Sigmoid colon (tissue), 7 donors: ENCODE measurements around the gene PPP6R3. TPM values are rescaled to one million over a fixed set of nuclear protein-coding genes. Genes with fewer than 3 reads are reported as not detected.

ENCODE experiments used
- DNase-seq: peaks from one replicate; pipeline ENCODE4 v3.0.0-alpha.2; 2019
- H3K27ac ChIP-seq, 4 donors: fragments of 200-600 bp; sonication (generic); one replicate each; pipeline ENCODE4 v1.5.1; 2016 to 2019; ENCODE audit warnings: mild to moderate bottlenecking in 1 of 4
- H3K27me3 ChIP-seq, 3 donors: fragments of 200-600 bp; sonication (generic); one replicate each; pipeline ENCODE4 v1.5.1; 2019; ENCODE audit warnings: mild to moderate bottlenecking in 1 of 3
- H3K36me3 ChIP-seq, 4 donors: fragments of 200-600 bp; sonication (generic); one replicate each; pipeline ENCODE4 v1.5.1; 2016 to 2019
- H3K4me1 ChIP-seq, 4 donors: fragments of 200-600 bp; sonication (generic); one replicate each; pipeline ENCODE4 v1.5.1; 2017 to 2019
- H3K4me3 ChIP-seq, 4 donors: fragments of 200-600 bp; sonication (generic); one replicate each; pipeline ENCODE4 v1.5.1; 2017 to 2019; ENCODE audit warnings: mild to moderate bottlenecking in 2 of 4, moderate library complexity in 1 of 4
- H3K9me3 ChIP-seq, 4 donors: fragments of 200-600 bp in 3 of 4; sonication (generic) in 3 of 4; one replicate each; pipeline versions ENCODE4 v1.5.1 to v1.6.1; 2013 to 2019
- CTCF ChIP-seq, 4 experiments: fragments of 450-650 bp in 3 of 4; fragments of 200-600 bp in 1 of 4; IDR thresholded peaks; one replicate each; pipeline ENCODE4 v1.5.1; 2016 to 2019; ENCODE audit warnings: antibody characterized with exemption in 4 of 4, mild to moderate bottlenecking in 3 of 4, moderate library complexity in 2 of 4
- EP300 ChIP-seq, 4 donors: sonication (generic); formaldehyde crosslinking; IDR thresholded peaks; one replicate each; pipeline ENCODE4 v1.6.1; 2017; ENCODE audit warnings: antibody characterized with exemption in 4 of 4
- POLR2A ChIP-seq, 2 donors: fragments of 450-650 bp; IDR thresholded peaks; one replicate each; pipeline ENCODE4 v1.6.1; 2016; ENCODE audit warnings: antibody characterized with exemption in 2 of 2, mild to moderate bottlenecking in 2 of 2, moderate library complexity in 2 of 2
- POLR2AphosphoS5 ChIP-seq, 4 donors: sonication (generic); formaldehyde crosslinking; IDR thresholded peaks; one replicate each; pipeline ENCODE4 v1.6.1; 2017; ENCODE audit warnings: antibody characterized with exemption in 4 of 4
- WGBS, 2 donors: extraction: QIAGEN DNeasy Blood & Tissue Kit; methylation state at CpG; one replicate each; pipeline ENCODE4 v1.1.7; 2013; 5-methylcytosine and 5-hydroxymethylcytosine counted together
- intact Hi-C: fragments of 100-400 bp; cut with DNase I; formaldehyde crosslinking; loops from one replicate; pipeline ENCODE4 v1.15.1; 2023
- polyA plus RNA-seq, 3 donors: library from polyadenylated mRNA; stranded (reverse); fragments of 200-250 nt; gene quantifications; one replicate each; pipeline ENCODE4 v1.2.3, GENCODE V29; 2013
- total RNA-seq, 4 donors: library from RNA; depleted of rRNA; stranded (reverse); fragments of >200 nt; gene quantifications; one replicate each; pipeline ENCODE4 v1.1.0, GENCODE V29; 2016
- donor health status: healthy with polysubstance abuse.
- donor health status: Bipolar disorder and iron deficiency.
- donor health status: healthy.

The PPP6R3 gene
- total and polyA plus RNA-seq, 7 donors: 24.0 to 157 (median 133) TPM

- TF ChIP-seq POLR2A (IDR thresholded peaks at IDR 0.05) (no peak), EP300 (IDR thresholded peaks at IDR 0.05) (no peak), CTCF (IDR thresholded peaks at IDR 0.05) (no peak), POLR2AphosphoS5 (IDR thresholded peaks at IDR 0.05) (no peak)
- H3K36me3 ChIP-seq: no peaks in the 10 kb centered on the region
- intact Hi-C loops: no loop called here
- H3K27ac ChIP-seq: peak overlapping the region in 2 of 4 donors; percentile 14 to 59
- WGBS, 2 donors: 46 to 76% methylated on average over 6 of the region's 6 CpGs
- no peak overlapping the region for H3K4me3 ChIP-seq
- no peaks in the 10 kb centered on the region for H3K9me3 ChIP-seq
- DNase-seq: no peak
- no peaks in the 10 kb centered on the region for H3K27me3 ChIP-seq
- H3K4me1 ChIP-seq: peaks cover 0 to 50% (median 33%) of the 10 kb centered on the region in 4 donors
These were observed 21.2 kb downstream of the PPP6R3 start for GRCh38 chr11:68481579-68482240.

GRCh38 chr11:68488623-68489022, 28.1 kb downstream of the PPP6R3 start:
- TF ChIP-seq CTCF (IDR thresholded peaks at IDR 0.05) (no peak), EP300 (IDR thresholded peaks at IDR 0.05) (no peak), POLR2A (IDR thresholded peaks at IDR 0.05) (no peak), POLR2AphosphoS5 (IDR thresholded peaks at IDR 0.05) (no peak)
- 98 to 100% methylated on average over 1 of the region's 1 CpG for WGBS, 2 donors
- intact Hi-C loops: no loop called here
- H3K4me3 ChIP-seq: no peak overlapping the region
- no peaks in the 10 kb centered on the region for H3K9me3 ChIP-seq
- peaks cover 2 to 43% (median 13%) of the 10 kb centered on the region in 4 donors for H3K4me1 ChIP-seq
- DNase-seq: no peak
- H3K27me3 ChIP-seq: no peaks in the 10 kb centered on the region
- H3K36me3 ChIP-seq: no peaks in the 10 kb centered on the region
- no peak overlapping the region for H3K27ac ChIP-seq

- intact Hi-C loops: no loop called here
- Histone ChIP-seq H3K4me1 (peaks cover 0 to 73% (median 47%) of the 10 kb centered on the region in 4 donors), H3K27me3 (no peaks in the 10 kb centered on the region), H3K27ac (no peak overlapping the region), H3K36me3 (no peaks in the 10 kb centered on the region), H3K9me3 (no peaks in the 10 kb centered on the region), H3K4me3 (no peak overlapping the region)
- 58 to 66% methylated on average over 3 of the region's 3 CpGs for WGBS, 2 donors
- no peak for DNase-seq
- TF ChIP-seq POLR2A (IDR thresholded peaks at IDR 0.05): no peak
- TF ChIP-seq POLR2AphosphoS5 (IDR thresholded peaks at IDR 0.05): no peak
- TF ChIP-seq EP300 (IDR thresholded peaks at IDR 0.05): no peak
- no peak for TF ChIP-seq CTCF (IDR thresholded peaks at IDR 0.05)
These were observed 34.7 kb downstream of the PPP6R3 start for GRCh38 chr11:68495220-68495729.

GRCh38 chr11:68495872-68496271, 35.3 kb downstream of the PPP6R3 start:
- 92 to 94% methylated on average over 3 of the region's 3 CpGs for WGBS, 2 donors
- TF ChIP-seq POLR2AphosphoS5 (IDR thresholded peaks at IDR 0.05) (no peak), POLR2A (IDR thresholded peaks at IDR 0.05) (no peak), CTCF (IDR thresholded peaks at IDR 0.05) (no peak), EP300 (IDR thresholded peaks at IDR 0.05) (no peak)
- peaks cover 0 to 73% (median 44%) of the 10 kb centered on the region in 4 donors for H3K4me1 ChIP-seq

More at GRCh38 chr11:68495872-68496271, 35.3 kb downstream of the PPP6R3 start:
- Histone ChIP-seq H3K4me3 (no peak overlapping the region), H3K9me3 (no peaks in the 10 kb centered on the region), H3K36me3 (no peaks in the 10 kb centered on the region), H3K27ac (no peak overlapping the region), H3K27me3 (no peaks in the 10 kb centered on the region)
- intact Hi-C loops: no loop called here
- no peak for DNase-seq
